Muscle of leg (tissue), 11 donors: ENCODE results near the gene OCIAD2. TPM values are rescaled to one million over a fixed set of nuclear protein-coding genes. Genes with fewer than 3 reads are reported as not detected.
A peak's percentile ranks its signal among the peaks of the same experiment; 100 is the strongest.
"Not testable (repeated sequence)": the region's sequence is repeated elsewhere in the genome, so short reads cannot be mapped to it uniquely, and the experiment has no call there.

Source experiments
- DNase-seq: peaks from one replicate; pipeline ENCODE4 v3.0.0; 2013
- H3K27ac ChIP-seq: one replicate; pipeline ENCODE4 v1.5.1; 2013; ENCODE audit warnings: mild to moderate bottlenecking, low read length, control low read depth
- H3K27me3 ChIP-seq: one replicate; pipeline ENCODE4 v1.6.1; 2013; ENCODE audit warnings: low read length; ENCODE audit not compliant: control insufficient read depth, insufficient read depth
- H3K36me3 ChIP-seq: one replicate; pipeline ENCODE4 v1.6.1; 2013; ENCODE audit warnings: low read length; ENCODE audit not compliant: control insufficient read depth, insufficient read depth
- H3K4me1 ChIP-seq: one replicate; pipeline ENCODE4 v1.6.1; 2013; ENCODE audit warnings: low read length; ENCODE audit not compliant: control insufficient read depth, insufficient read depth
- H3K4me3 ChIP-seq: one replicate; pipeline ENCODE4 v1.5.1; 2013; ENCODE audit warnings: low read length, control low read depth
- H3K9me3 ChIP-seq: replicated peaks from 2 replicates; pipeline ENCODE4 v1.6.1; 2013; ENCODE audit warnings: low read depth, low read length; ENCODE audit not compliant: control insufficient read depth
- WGBS: methylation state at CpG from one replicate; pipeline ENCODE4 v1.1.5; 2013; ENCODE audit warnings: missing lambda C conversion rate; ENCODE audit not compliant: insufficient coverage; 5-methylcytosine and 5-hydroxymethylcytosine counted together
- polyA plus RNA-seq, 8 donors: library from polyadenylated mRNA; unstranded; fragments of 120-200 nt; gene quantifications; one replicate each; pipeline versions ENCODE4 v1.2.1 to v1.2.3, GENCODE V29; 2013; ENCODE audit warnings: inconsistent platforms in 1 of 8, low replicate concordance in 1 of 8; ENCODE audit not compliant: insufficient read length in 8 of 8, insufficient read depth in 1 of 8
- total RNA-seq: library from RNA; stranded (reverse); fragments of 120-200 nt; gene quantifications from one replicate; pipeline ENCODE4 v1.2.4, GENCODE V29; 2013

OCIAD2 gene
- total and polyA plus RNA-seq, 9 donors = 8.7 to 34.7 (median 25.9) TPM

DNA sequence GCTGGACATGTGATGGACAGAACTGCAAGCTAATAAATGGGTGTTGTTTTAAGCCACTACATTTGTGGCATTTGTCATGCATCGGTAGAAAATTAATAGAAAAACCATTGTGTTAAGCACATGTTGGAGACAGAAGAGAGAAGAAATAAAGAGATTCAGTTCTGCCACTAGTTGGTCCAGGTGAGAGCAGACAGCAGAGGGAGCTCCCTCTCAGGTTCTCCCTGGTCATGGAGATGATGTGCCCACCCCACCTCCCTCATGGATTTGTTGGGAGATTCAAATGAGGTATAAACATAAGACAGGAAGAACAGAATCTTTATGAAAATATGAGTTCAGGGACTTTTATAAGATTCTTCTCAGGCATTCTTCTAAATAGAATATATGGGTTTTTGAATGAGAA, 36.8 kb upstream of the OCIAD2 start:
- no peak for DNase-seq
- no CpG with 5 or more reads among the region's 1 CpG for WGBS
- H3K27me3 ChIP-seq = no peaks in the 10 kb centered on the region
- no peak overlapping the region for H3K4me3 ChIP-seq
- no peak overlapping the region for H3K27ac ChIP-seq
- H3K36me3 ChIP-seq = no peaks in the 10 kb centered on the region
- H3K9me3 ChIP-seq = no peaks in the 10 kb centered on the region
- H3K4me1 ChIP-seq = no peaks in the 10 kb centered on the region

DNA sequence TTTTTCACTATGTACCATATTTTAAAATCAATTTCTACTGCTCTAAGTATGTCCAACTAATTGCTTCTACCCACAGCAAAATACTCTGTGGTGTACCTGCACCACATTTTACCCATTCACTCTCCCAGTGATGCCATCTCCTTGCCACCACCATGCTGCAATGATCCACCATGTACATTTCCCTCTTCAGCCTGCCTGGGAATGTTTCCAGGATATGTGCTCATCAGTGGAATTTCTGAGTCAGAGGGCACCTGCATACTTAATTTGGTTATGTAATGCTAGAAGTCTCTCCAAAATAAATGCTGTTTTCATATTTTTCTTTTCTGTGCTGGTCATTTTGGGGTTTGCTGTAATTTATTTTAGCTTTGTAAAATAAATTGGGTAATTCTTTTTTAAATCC, 33.2 kb upstream of the OCIAD2 start:
- Histone ChIP-seq H3K27ac (no peak overlapping the region), H3K4me3 (no peak overlapping the region), H3K9me3 (no peaks in the 10 kb centered on the region), H3K27me3 (no peaks in the 10 kb centered on the region), H3K36me3 (no peaks in the 10 kb centered on the region), H3K4me1 (no peaks in the 10 kb centered on the region)
- peak; percentile 14 for DNase-seq

DNA sequence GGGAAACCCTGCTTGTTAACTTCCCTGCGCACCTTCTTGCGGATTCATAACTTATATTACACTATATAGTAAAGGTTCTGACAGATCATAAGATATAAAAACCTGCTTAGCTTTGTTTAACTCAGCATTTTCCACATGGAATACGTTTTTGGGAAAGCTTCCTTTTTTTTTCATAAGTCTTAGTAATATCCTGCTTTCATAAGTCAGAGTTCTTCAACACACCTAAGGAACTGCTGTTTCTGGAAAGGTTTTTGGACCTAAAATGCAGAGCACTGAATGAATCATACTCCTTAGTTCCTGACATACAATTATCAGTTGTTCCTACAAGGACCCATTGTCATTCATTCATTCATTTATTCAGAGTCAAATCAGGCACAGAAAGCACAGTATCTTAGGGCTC, 32.3 kb upstream of the OCIAD2 start:
- DNase-seq = no peak
- Histone ChIP-seq H3K36me3 (no peaks in the 10 kb centered on the region), H3K4me1 (no peaks in the 10 kb centered on the region), H3K9me3 (no peaks in the 10 kb centered on the region), H3K4me3 (no peak overlapping the region), H3K27me3 (no peaks in the 10 kb centered on the region), H3K27ac (no peak overlapping the region)
- WGBS = no CpG with 5 or more reads among the region's 3 CpGs

DNA sequence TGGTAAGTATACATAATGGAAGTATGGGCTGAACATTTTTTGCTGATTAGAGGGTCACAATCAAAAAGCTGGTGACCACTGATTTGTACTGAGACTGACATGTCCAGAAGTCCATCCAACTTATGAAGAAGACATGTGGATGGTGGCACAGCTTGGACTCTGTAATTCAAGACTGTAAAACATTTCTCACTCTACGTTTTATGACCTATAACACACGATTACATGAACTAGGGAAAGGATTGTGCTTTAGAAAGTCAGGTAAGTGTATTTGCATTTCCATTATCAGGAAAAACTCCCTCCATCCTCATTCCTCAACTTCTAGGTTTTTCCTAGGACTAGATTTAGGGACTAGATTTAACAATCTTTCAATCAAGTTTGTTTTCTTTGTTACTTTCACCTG, 30.5 kb upstream of the OCIAD2 start:
- WGBS = no CpG with 5 or more reads among the region's 2 CpGs
- no peak for DNase-seq
- Histone ChIP-seq H3K4me3 (no peak overlapping the region), H3K36me3 (no peaks in the 10 kb centered on the region), H3K9me3 (no peaks in the 10 kb centered on the region), H3K4me1 (no peaks in the 10 kb centered on the region), H3K27ac (no peak overlapping the region), H3K27me3 (no peaks in the 10 kb centered on the region)

DNA sequence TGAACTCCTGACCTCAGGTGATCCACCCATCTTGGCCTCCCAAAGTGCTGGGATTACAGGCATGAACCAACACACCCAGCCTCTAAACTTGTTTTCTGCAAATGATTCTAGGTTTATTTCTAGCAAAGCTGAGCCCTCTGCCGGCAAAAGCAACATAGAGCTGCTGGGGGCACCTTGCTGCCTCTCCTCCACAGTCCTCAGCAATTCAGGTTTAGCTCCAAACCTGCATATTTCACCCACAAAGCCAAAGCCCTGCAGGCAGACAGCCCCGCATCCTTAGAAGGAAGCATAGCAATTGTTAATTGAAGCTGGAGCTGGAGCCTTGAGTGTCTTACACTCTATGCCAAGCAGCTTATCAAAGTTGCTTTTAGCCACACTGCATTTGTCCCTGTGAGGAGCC, 24.9 kb upstream of the OCIAD2 start:
- no peak for DNase-seq
- no peak overlapping the region for H3K27ac ChIP-seq
- H3K9me3 ChIP-seq = no peaks in the 10 kb centered on the region
- WGBS = 75% methylated on average over 1 of the region's 2 CpGs
- no peaks in the 10 kb centered on the region for H3K4me1 ChIP-seq
- H3K27me3 ChIP-seq = no peaks in the 10 kb centered on the region
- no peak overlapping the region for H3K4me3 ChIP-seq
- no peaks in the 10 kb centered on the region for H3K36me3 ChIP-seq

DNA sequence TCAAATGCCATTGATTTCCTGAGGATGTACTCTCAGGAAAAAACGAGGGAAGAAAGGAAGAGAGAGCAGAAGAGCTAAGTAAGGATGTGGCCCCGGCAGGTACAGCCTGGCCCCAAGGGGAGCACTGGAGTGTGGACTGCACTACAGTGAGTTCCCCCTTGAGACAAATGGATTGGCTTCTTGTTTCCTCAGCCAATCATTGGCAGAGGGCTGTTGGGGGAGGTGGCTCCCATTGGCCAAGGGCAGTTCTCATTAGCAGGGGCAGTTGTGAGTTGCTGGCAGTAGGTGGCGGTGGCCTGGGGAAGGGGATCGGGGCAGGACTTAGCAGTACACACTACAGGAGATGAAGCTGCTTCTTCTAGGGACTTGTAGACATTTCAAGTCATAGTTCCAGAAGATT, 24.1 kb upstream of the OCIAD2 start:
- Histone ChIP-seq H3K4me1 (no peaks in the 10 kb centered on the region), H3K9me3 (no peaks in the 10 kb centered on the region), H3K36me3 (no peaks in the 10 kb centered on the region), H3K27ac (no peak overlapping the region), H3K4me3 (no peak overlapping the region), H3K27me3 (no peaks in the 10 kb centered on the region)
- 77% methylated on average over 4 of the region's 4 CpGs for WGBS
- no peak for DNase-seq

DNA sequence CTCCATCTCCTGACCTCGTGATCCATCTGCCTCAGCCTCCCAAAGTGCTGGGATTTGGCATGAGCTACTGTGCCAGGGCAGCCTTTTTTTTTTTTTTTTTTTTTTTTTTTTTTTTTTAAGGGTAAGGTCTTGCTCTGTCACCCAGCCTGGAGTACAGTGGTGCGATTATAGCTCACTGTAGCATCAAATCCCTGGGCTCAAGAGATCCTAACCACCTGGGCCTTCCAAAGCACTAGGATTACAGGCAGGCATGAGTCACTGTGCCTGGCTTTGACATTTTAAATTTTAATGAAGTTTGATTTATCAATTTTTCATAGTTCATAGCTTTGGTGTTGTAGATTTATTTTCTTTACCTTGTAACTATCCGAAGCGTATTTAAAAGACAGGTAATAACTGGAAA, 17.8 kb upstream of the OCIAD2 start:
- no CpG with 5 or more reads among the region's 4 CpGs for WGBS
- H3K4me3 ChIP-seq = no peak overlapping the region
- no peak overlapping the region for H3K27ac ChIP-seq
- no peaks in the 10 kb centered on the region for H3K36me3 ChIP-seq
- DNase-seq = no peak
- no peaks in the 10 kb centered on the region for H3K27me3 ChIP-seq
- no peaks in the 10 kb centered on the region for H3K9me3 ChIP-seq
- H3K4me1 ChIP-seq = no peaks in the 10 kb centered on the region

DNA sequence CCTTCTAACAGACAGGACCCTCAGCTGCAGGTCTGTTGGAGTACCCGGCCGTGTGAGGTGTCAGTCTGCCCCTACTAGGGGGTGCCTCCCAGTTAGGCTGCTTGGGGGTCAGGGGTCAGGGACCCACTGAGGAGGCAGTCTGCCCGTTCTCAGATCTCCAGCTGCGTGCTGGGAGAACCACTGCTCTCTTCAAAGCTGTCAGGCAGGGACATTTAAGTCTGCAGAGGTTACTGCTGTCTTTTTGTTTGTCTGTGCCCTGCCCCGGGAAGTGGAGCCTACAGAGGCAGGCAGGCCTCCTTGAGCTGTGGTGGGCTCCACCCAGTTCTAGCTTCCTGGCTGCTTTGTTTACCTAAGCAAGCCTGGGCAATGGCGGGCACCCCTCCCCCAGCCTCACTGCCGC, 16.5 kb upstream of the OCIAD2 start:
- H3K4me1 ChIP-seq, H3K36me3 ChIP-seq, H3K27me3 ChIP-seq, H3K4me3 ChIP-seq, H3K27ac ChIP-seq, H3K9me3 ChIP-seq, DNase-seq: not testable (repeated sequence)
- no CpG with 5 or more reads among the region's 7 CpGs for WGBS

DNA sequence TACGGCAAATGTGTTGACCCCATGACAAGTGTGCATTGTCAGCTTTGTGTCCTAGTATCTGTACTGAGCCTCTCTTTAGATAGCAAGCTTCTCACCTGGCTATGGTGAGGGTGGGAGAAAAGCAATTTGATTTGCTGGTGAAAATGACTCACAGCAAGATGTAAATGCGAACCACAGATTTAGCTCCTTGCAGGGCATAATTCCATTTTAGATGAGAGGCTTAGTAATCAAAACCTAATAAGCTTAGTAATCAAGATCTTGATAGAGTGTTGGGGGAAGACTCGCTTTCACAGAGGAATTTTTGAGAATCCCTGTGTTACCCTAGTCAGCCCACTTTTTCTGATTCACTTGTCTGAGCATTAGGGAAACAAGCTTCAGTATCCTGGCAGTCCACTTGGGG, 7.7 kb upstream of the OCIAD2 start:
- Histone ChIP-seq H3K4me3 (no peak overlapping the region), H3K4me1 (no peaks in the 10 kb centered on the region), H3K9me3 (no peaks in the 10 kb centered on the region), H3K27ac (no peak overlapping the region), H3K27me3 (no peaks in the 10 kb centered on the region), H3K36me3 (no peaks in the 10 kb centered on the region)
- 85% methylated on average over 2 of the region's 3 CpGs for WGBS
- DNase-seq = no peak

DNA sequence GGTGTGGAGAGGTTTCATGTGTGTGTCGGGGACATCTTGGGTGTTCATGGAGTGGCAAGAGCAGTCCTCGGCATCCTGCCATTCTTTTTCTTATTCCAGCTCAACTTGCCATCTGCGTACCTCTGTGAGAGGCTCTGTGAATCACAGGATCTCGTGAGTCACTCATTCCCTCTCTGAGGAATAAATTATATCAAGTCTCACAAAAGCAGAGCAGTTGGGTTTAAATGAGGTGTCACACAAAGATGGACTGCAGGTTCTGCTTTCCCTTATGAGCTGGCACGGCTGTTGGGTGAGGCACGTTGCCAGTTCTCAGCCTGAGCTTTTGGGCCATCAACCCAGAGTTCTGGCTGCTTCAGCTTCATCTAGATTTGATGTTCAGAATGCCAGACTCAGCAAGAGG, 6.8 kb upstream of the OCIAD2 start:
- no peaks in the 10 kb centered on the region for H3K4me1 ChIP-seq
- no peak overlapping the region for H3K4me3 ChIP-seq
- no peaks in the 10 kb centered on the region for H3K27me3 ChIP-seq
- no peak for DNase-seq
- no peak overlapping the region for H3K27ac ChIP-seq
- 80% methylated on average over 2 of the region's 6 CpGs for WGBS
- no peaks in the 10 kb centered on the region for H3K9me3 ChIP-seq
- no peaks in the 10 kb centered on the region for H3K36me3 ChIP-seq

DNA sequence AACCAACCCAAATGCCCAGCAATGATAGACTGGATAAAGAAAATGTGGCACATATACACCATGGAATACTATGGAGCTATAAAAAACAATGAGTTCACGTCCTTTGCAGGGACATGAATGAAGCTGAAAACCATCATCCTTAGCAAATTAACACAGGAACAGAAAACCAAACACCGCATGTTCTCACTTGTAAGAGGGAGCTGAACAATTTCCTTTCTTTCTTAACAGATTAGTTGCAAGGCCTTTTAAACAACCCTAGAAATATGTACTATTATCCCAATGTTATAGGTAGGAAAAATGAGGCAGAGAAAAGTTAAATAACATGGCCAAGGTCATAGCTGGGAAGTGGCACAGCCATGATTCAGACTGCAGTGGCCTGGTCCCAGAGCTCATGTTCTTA, 5.8 kb upstream of the OCIAD2 start:
- H3K4me3 ChIP-seq = no peak overlapping the region
- WGBS = no CpG with 5 or more reads among the region's 2 CpGs

More for the DNA sequence above, 5.8 kb upstream of the OCIAD2 start:
- Histone ChIP-seq H3K36me3 (no peaks in the 10 kb centered on the region), H3K4me1 (no peaks in the 10 kb centered on the region), H3K27ac (no peak overlapping the region), H3K9me3 (no peaks in the 10 kb centered on the region), H3K27me3 (no peaks in the 10 kb centered on the region)
- no peak for DNase-seq
